ENCODE measurements around the gene SLC17A2. TPM values are rescaled to one million over a fixed set of nuclear protein-coding genes. Genes with fewer than 3 reads are reported as not detected.

SLC17A2 gene
- total and polyA plus RNA-seq, 2 of the 13 experiments (the other 11 are each of a cell fraction or from before 2014, with no cell fraction given): 11.2 to 32.4 TPM

GRCh38 chr6:25942561-25943147, 12.2 kb upstream of the SLC17A2 start (continued):
- no peak for TF ChIP-seq ZNF550 (CRISPR knock-in tag; IDR thresholded peaks at IDR 0.05; ENCODE audit: borderline replicate concordance)

DNA sequence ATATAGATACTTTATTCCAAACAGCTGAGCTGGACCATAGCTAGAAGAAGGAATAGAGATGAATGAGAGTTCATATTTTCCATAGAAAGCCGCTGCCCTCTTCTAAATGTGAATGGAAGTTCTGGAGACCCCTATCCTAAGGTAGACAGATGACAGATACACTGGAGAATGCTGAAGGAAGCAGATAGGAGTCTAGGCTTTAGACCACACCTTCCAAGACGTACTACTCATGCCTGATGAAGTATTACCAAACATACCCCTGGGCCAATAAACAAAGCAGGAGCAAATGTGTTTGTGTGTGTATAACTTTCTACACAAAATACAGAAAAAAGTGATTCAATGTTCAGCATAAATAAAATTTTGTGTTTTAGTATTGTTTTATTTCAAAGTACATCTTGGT, 9.1 kb upstream of the SLC17A2 start:
- no peak overlapping the region for H3K9ac ChIP-seq (ENCODE audit: insufficient read depth, low read depth, low read length)
- no peak overlapping the region for H3K4me2 ChIP-seq (ENCODE audit: low read depth, low read length)
- peaks cover 43% of the 10 kb centered on the region for H3K4me1 ChIP-seq (ENCODE audit: insufficient read depth, low read length)
- no peak for FAIRE-seq
- intact Hi-C loops (cut with micrococcal nuclease; ENCODE audit: unreplicated experiment): no loop called here
- BruUV-seq (replicated peaks): no TSS peak
- H3K27ac ChIP-seq (ENCODE audit: extremely low read length, insufficient read depth, low read length): no peak overlapping the region
- H2AFZ ChIP-seq (ENCODE audit: low read length): no peak overlapping the region
- no peaks in the 10 kb centered on the region for H3K79me2 ChIP-seq (ENCODE audit: insufficient read depth, low read length)
- WGBS (ENCODE audit: low lambda C conversion rate): 92% methylated on average over 2 of the region's 2 CpGs
- H3K9me3 ChIP-seq (ENCODE audit: low read length): no peaks in the 10 kb centered on the region
- POLR2A ChIA-PET: interaction anchor here (0.7 to 1.2 kb wide), 3 partner anchors 22 to 52 kb away, joined by 3 read pairs; no protein-coding TSS in a partner anchor
- CTCF ChIA-PET (ENCODE audit: low intra/inter-chr PET ratio, low total read pairs): interaction anchor here (1.4 kb wide), 1 partner anchor 151 kb away, joined by 4 read pairs; no protein-coding TSS in a partner anchor
- no peak for ATAC-seq
- in situ Hi-C loops (cut with HindIII; ENCODE audit: extremely low pct_ligation_motif_present, low pct_unique_long_range_greater_than_20kb): no loop called here
- H3K27me3 ChIP-seq (ENCODE audit: control insufficient read depth in 1 of 2, insufficient read depth in 2 of 2, low read length in 2 of 2): no peaks in the 10 kb centered on the region
- TF ChIP-seq ZNF317 (CRISPR knock-in tag; IDR thresholded peaks at IDR 0.05) (peak; percentile 78), XBP1 (CRISPR knock-in tag; IDR thresholded peaks at IDR 0.05) (no peak)
- H4K20me1 ChIP-seq (ENCODE audit: insufficient read depth, low read length): no peaks in the 10 kb centered on the region
- no peak overlapping the region for H3K4me3 ChIP-seq (replicated peaks in 1 of 3; ENCODE audit: insufficient read depth in 1 of 3, low read depth in 2 of 3, low read length in 3 of 3)
- no peak for DNase-seq (ENCODE audit: low spot score)
- no peaks in the 10 kb centered on the region for H3K36me3 ChIP-seq (replicated peaks in 1 of 2; ENCODE audit: control insufficient read depth in 1 of 2, insufficient read depth in 2 of 2, low read length in 2 of 2)

DNA sequence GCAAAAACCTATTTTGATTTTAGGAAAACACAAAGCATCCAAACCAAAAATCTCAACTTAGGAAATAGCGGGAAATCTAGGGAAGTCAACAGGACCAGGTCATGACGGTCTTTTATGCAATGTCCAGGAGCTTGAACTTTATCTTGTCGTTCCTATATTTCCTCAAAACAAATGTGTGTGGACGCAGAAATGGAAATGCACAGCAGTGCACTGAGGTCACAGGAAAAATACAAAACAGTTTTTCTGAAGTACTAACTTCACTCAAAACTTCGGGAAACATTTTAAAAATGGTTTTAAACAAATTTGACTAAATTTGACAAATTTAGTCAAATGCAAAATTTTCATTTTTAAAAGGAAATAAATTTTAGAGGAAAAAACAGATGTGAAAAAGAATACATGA, 5.5 kb upstream of the SLC17A2 start:
- no peak overlapping the region for H3K4me2 ChIP-seq (ENCODE audit: low read depth, low read length)
- no peaks in the 10 kb centered on the region for H3K27me3 ChIP-seq (ENCODE audit: control insufficient read depth in 1 of 2, insufficient read depth in 2 of 2, low read length in 2 of 2)
- ATAC-seq (no peak), DNase-seq (ENCODE audit: low spot score) (no peak), FAIRE-seq (no peak)
- H3K27ac ChIP-seq (ENCODE audit: extremely low read length, insufficient read depth, low read length): no peak overlapping the region
- H3K36me3 ChIP-seq (replicated peaks in 1 of 2; ENCODE audit: control insufficient read depth in 1 of 2, insufficient read depth in 2 of 2, low read length in 2 of 2): no peaks in the 10 kb centered on the region
- 94% methylated on average over 5 of the region's 5 CpGs for WGBS (ENCODE audit: low lambda C conversion rate)
- TF ChIP-seq MATR3 (CRISPR knock-in tag; IDR thresholded peaks at IDR 0.05) (no peak), ZNF7 (CRISPR knock-in tag; IDR thresholded peaks at IDR 0.05) (peak; percentile 71; the same call in 1 of the 2 replicates), TRAFD1 (CRISPR knock-in tag; IDR thresholded peaks at IDR 0.05; ENCODE audit: borderline replicate concordance) (no peak)
- in situ Hi-C loops (cut with HindIII; ENCODE audit: extremely low pct_ligation_motif_present, low pct_unique_long_range_greater_than_20kb) (no loop called here), intact Hi-C loops (cut with micrococcal nuclease; ENCODE audit: unreplicated experiment) (no loop called here)
- H4K20me1 ChIP-seq (ENCODE audit: insufficient read depth, low read length): no peaks in the 10 kb centered on the region
- H3K79me2 ChIP-seq (ENCODE audit: insufficient read depth, low read length): no peaks in the 10 kb centered on the region
- BruUV-seq (replicated peaks): no TSS peak
- no peak overlapping the region for H3K9ac ChIP-seq (ENCODE audit: insufficient read depth, low read depth, low read length)
- ChIA-PET CTCF (ENCODE audit: low intra/inter-chr PET ratio, low total read pairs) (no interaction called here), POLR2A (no interaction called here)
- H3K9me3 ChIP-seq (ENCODE audit: low read length): no peaks in the 10 kb centered on the region
- no peak overlapping the region for H3K4me3 ChIP-seq (replicated peaks in 1 of 3; ENCODE audit: insufficient read depth in 1 of 3, low read depth in 2 of 3, low read length in 3 of 3)
- peaks cover 56% of the 10 kb centered on the region for H3K4me1 ChIP-seq (ENCODE audit: insufficient read depth, low read length)
- H2AFZ ChIP-seq (ENCODE audit: low read length): no peak overlapping the region
